MM.1S (cell line): Measurements from ENCODE around the gene MCHR1.

Experiments
- CTCF ChIP-seq: fragments of 300-600 bp; sonication (generic); IDR thresholded peaks from 2 replicates; pipeline ENCODE4 v1.5.1; 2016; ENCODE audit warnings: antibody characterized with exemption, low read length, mixed read lengths
- EZH2phosphoT487 ChIP-seq: fragments of 300-600 bp; sonication (generic); IDR thresholded peaks from 2 replicates; pipeline ENCODE4 v1.6.1; 2018; ENCODE audit warnings: antibody characterized with exemption, low read length

- TF ChIP-seq EZH2phosphoT487 (no peak), CTCF (no peak)
Measured at GRCh38 chr22:40671796-40672360, 7.4 kb upstream of the MCHR1 start.
